Tibial artery (tissue), 4 donors: ENCODE results near the gene AHDC1.

Experiments used
- DNase-seq, 2 donors: peaks; one replicate each; pipeline ENCODE4 v3.0.0-alpha.2; 2019
- H3K27ac ChIP-seq, 2 donors: fragments of 200-600 bp; sonication (generic) in 1 of 2; 1 replicate in 1 of 2; 2 replicates in 1 of 2; pipeline ENCODE4 v1.5.1; 2018 to 2019; ENCODE audit warnings: mild to moderate bottlenecking in 1 of 2
- H3K27me3 ChIP-seq, 2 donors: fragments of 200-600 bp; sonication (generic) in 1 of 2; one replicate each; pipeline versions ENCODE4 v1.5.1 to v1.6.0; 2016 to 2019
- H3K36me3 ChIP-seq, 3 donors: fragments of 200-600 bp; sonication (generic) in 2 of 3; one replicate each; pipeline ENCODE4 v1.5.1; 2016 to 2019; ENCODE audit warnings: mild to moderate bottlenecking in 2 of 3
- H3K4me1 ChIP-seq, 4 donors: fragments of 200-600 bp; sonication (generic) in 2 of 4; 1 replicate in 3 of 4; 2 replicates in 1 of 4; pipeline ENCODE4 v1.5.1; 2016 to 2019
- H3K4me3 ChIP-seq, 2 donors: fragments of 200-600 bp; sonication (generic) in 1 of 2; 1 replicate in 1 of 2; 2 replicates in 1 of 2; pipeline ENCODE4 v1.5.1; 2018 to 2019; ENCODE audit warnings: mild to moderate bottlenecking in 2 of 2
- H3K9me3 ChIP-seq, 3 donors: fragments of 200-600 bp; sonication (generic) in 1 of 3; one replicate each; pipeline ENCODE4 v1.5.1; 2016 to 2019
- CTCF ChIP-seq, 2 experiments: fragments of 200-600 bp in 1 of 2; fragments of 450-650 bp in 1 of 2; IDR thresholded peaks; one replicate each; pipeline ENCODE4 v1.5.1; 2017 to 2019; ENCODE audit warnings: antibody characterized with exemption in 2 of 2, mild to moderate bottlenecking in 1 of 2, moderate library complexity in 1 of 2
- intact Hi-C: fragments of 100-400 bp; cut with DNase I; formaldehyde crosslinking; loops from one replicate; pipeline ENCODE4 v1.15.0; 2023; ENCODE audit warnings: low total_unique reads

Gene AHDC1

DNA sequence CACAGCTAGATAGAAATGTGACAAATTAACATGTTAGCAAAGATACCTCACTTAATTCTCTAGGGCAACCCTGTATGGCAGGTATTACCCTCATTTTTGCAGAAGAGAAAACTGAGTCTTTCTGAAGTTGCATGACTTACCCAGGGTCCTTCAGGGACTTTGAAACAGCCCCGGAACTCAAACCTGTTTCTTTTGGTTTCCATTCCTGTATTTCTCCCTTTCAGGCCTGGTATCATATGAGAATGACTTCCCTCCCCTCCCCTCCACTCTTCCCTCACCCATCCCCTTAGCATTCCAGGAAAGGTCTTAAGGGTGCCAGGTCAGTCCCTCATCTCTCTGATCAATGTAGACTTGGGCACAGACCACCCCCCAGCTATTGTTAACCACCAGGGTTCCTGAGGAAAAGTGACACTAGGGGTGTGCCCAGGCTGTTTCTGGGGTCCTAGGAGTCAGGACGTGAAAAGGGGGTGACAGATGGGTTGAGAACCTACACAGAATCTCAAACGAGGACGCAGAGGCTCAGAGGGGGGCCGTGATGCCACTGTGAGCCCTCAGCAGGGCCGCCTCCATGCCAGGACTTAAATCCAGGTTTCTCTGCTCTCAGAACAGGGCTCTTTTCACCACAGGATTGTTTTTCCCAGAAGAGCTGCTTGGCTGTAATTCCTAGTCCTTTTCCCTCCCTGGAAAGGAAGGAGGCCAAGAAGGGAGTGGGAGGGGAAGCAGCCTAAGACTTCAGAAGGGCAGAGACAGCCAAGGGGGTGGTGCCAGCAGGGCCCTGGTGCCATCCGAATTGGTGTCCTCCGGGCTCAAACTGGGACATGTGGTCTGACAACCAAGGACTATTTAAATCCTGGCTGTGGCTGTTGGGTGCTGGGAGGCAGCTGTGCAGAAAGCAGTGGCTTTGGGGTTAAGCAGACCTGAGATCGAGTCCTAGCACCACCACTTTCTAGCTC, 111.9 kb downstream of the AHDC1 start:
- DNase-seq: peak; percentile 55 to 87
- peak overlapping the region; percentile 98 to 100 for H3K27ac ChIP-seq
- H3K27me3 ChIP-seq: no peaks in the 10 kb centered on the region
- H3K4me1 ChIP-seq: peaks cover 8 to 48% (median 36%) of the 10 kb centered on the region in 4 donors
- no peaks in the 10 kb centered on the region for H3K36me3 ChIP-seq
- no peaks in the 10 kb centered on the region for H3K9me3 ChIP-seq
- TF ChIP-seq CTCF (IDR thresholded peaks at IDR 0.05): no peak
- intact Hi-C loops: loop anchor here (5.0 to 10.0 kb wide), 2 partner anchors 35 to 57 kb away; no protein-coding TSS in a partner anchor
- H3K4me3 ChIP-seq: no peak overlapping the region

DNA sequence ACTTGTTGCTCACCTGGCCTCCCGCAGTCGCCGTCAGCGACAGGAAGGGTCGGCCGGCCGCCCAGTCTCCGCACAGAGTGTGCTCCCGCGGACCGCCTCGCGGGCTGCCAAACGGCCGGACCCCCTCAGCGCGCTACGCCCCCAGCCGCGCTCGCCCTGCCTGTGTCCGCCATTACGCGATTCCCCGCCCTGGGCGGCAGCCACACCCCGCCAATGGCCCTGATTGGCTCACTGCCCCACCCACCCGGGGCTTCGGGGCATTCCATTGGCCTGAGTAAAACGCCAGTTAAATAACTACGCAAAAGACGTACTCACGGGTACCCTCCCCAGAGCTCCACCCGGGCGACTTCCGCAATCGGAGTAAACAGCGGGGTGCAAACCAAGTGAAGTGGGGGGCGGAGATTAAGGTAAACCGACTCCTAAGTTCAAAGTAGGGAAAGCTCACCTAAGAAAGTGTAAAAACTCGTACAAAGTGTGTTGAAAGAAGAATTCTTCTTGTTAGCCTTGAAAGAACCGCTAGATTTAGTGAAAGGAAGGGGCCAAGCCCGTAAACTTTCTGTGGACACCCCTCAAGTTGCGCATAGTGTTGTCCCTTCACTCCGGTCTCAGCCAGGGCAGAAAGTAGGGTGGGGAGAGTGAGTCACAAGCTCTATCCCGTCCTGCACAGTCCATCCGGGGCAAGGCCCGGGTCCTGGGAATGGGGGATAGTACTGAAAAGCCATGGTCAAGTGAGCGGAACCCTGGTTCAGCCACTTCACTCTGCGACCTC, 113.8 kb downstream of the AHDC1 start, which contains the start of gene WASF2:
Gene WASF2 (minus strand): TSS at position 195 of the 769 bp plus-strand sequence. CDS start 61,277 bp downstream, outside the sequence.
- peaks cover 8 to 52% (median 31%) of the 10 kb centered on the region in 4 donors for H3K4me1 ChIP-seq
- intact Hi-C loops: loop anchor here (5.0 to 10.0 kb wide), 2 partner anchors 37 to 55 kb away; no protein-coding TSS in a partner anchor
- peak within 1 kb of the TSS; percentile 97 to 99 for H3K4me3 ChIP-seq

DNA sequence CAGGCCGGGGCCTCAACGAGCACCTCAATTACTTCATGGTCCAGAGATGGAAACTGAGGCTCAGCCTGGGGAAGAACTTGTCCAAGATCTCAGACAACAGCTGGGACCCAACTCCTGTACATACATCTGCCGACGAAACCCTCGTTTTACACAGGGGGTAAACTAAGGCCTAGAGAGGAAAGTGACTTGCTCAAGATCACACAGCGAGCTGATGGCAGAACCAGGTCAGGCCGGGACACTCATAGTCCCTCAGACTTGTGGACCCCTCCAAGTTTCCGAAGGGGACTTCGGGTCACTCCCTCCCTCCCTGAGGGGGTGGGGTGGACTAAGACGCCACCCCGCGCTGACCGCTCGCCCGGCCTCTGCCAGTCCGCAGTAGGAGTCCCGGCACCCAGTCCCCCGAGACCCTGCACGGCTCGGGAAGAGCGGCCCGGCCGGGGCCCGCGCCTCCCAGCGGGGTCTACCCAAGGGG, 114.4 kb downstream of the AHDC1 start:
- Histone ChIP-seq H3K27me3 (no peaks in the 10 kb centered on the region), H3K36me3 (no peaks in the 10 kb centered on the region), H3K4me3 (peak overlapping the region; percentile 97 to 99), H3K9me3 (no peaks in the 10 kb centered on the region), H3K27ac (peak overlapping the region; percentile 98 to 100), H3K4me1 (peaks cover 8 to 58% (median 33%) of the 10 kb centered on the region in 4 donors)
- TF ChIP-seq CTCF (IDR thresholded peaks at IDR 0.05): no peak
- DNase-seq: peak in 1 of 2 donors; percentile 31
- intact Hi-C loops: no loop called here

More for the DNA sequence above, 113.8 kb downstream of the AHDC1 start, which contains the start of gene WASF2:
- no peak for TF ChIP-seq CTCF (IDR thresholded peaks at IDR 0.05)
- no peaks in the 10 kb centered on the region for H3K36me3 ChIP-seq
- H3K9me3 ChIP-seq: no peaks in the 10 kb centered on the region
- no peaks in the 10 kb centered on the region for H3K27me3 ChIP-seq
- H3K27ac ChIP-seq: peak within 1 kb of the TSS; percentile 98 to 100
- peak; percentile 97 to 98 for DNase-seq

- peaks cover 0 to 2% (median 0%) of the 10 kb centered on the region in 3 donors for H3K36me3 ChIP-seq
- TF ChIP-seq CTCF (IDR thresholded peaks at IDR 0.05): no peak
- peak; percentile 16 to 27 for DNase-seq
- peaks cover 8 to 71% (median 39%) of the 10 kb centered on the region in 4 donors for H3K4me1 ChIP-seq
- H3K4me3 ChIP-seq: peak overlapping the region; percentile 97 to 99
- H3K27ac ChIP-seq: peak overlapping the region; percentile 98 to 100
- no peaks in the 10 kb centered on the region for H3K9me3 ChIP-seq
- intact Hi-C loops: no loop called here
- H3K27me3 ChIP-seq: no peaks in the 10 kb centered on the region
Measured at GRCh38 chr1:27487966-27488884, 115.7 kb downstream of the AHDC1 start.
